Pancreas (tissue), 10 donors: Measurements from ENCODE around the gene OR2G3. TPM values are rescaled to one million over a fixed set of nuclear protein-coding genes. Genes with fewer than 3 reads are reported as not detected.

Experiments
- ATAC-seq, 4 donors: fragments of 200-7000 bp; cut with Tn5 transposase; one replicate each; pipeline versions ENCODE4 v1.8.0 to v1.9.1; 2020; ENCODE audit warnings: mild to moderate bottlenecking in 4 of 4, moderate library complexity in 4 of 4
- DNase-seq, 6 donors: peaks; one replicate each; pipeline ENCODE4 v3.0.0-alpha.2; 2020
- FAIRE-seq: peaks from 2 replicates; lab custom pipeline; 2012; peaks lifted over from hg19 to GRCh38; lab: Jason Lieb, UNC
- H3K27ac ChIP-seq, 4 donors: fragments of 200-600 bp; sonication (generic); 1 replicate in 3 of 4; 2 replicates in 1 of 4; pipeline versions ENCODE4 v1.5.0 to v1.8.0; 2020
- H3K27me3 ChIP-seq, 4 donors: fragments of 200-600 bp; one replicate each; pipeline ENCODE4 v1.8.0; 2021
- H3K36me3 ChIP-seq, 3 donors: fragments of 200-600 bp; sonication (generic) in 1 of 3; one replicate each; pipeline versions ENCODE4 v1.5.0 to v1.8.0; 2020 to 2021
- H3K4me1 ChIP-seq, 3 donors: fragments of 200-600 bp; one replicate each; pipeline ENCODE4 v1.8.0; 2021
- H3K4me3 ChIP-seq, 4 donors: fragments of 200-600 bp; sonication (generic) in 2 of 4; one replicate each; pipeline versions ENCODE4 v1.5.0 to v1.8.0; 2020 to 2021
- H3K9me3 ChIP-seq, 4 donors: fragments of 200-600 bp; one replicate each; pipeline ENCODE4 v1.8.0; 2021
- CTCF ChIP-seq, 4 donors: fragments of 200-600 bp; sonication (generic) in 3 of 4; IDR thresholded peaks; one replicate each; pipeline versions ENCODE4 v1.5.0 to v1.8.0; 2021; ENCODE audit warnings: antibody characterized with exemption in 4 of 4
- WGBS, 2 donors: extraction: QIAGEN DNeasy Blood & Tissue Kit; methylation state at CpG; one replicate each; pipeline ENCODE4 v1.1.7; 2013; 5-methylcytosine and 5-hydroxymethylcytosine counted together
- intact Hi-C, 3 donors: fragments of 100-400 bp; cut with DNase I; formaldehyde crosslinking; loops; one replicate each; pipeline versions ENCODE4 v1.11.1 to v1.14.2; 2022
- polyA plus RNA-seq, 2 donors: library from polyadenylated mRNA; stranded (reverse); fragments of 200-250 nt; gene quantifications; one replicate each; pipeline ENCODE4 v1.2.3, GENCODE V29; 2013
- total RNA-seq, 6 donors: library from RNA; stranded (reverse); fragmentation: NEBNext Ultra II Directional in 4 of 6; extraction: Animal tissue kit (Norgen Biotek cat#: 25700) in 4 of 6; gene quantifications; one replicate each; pipeline versions ENCODE4 v1.2.1 to v1.2.4, GENCODE V29; 2021 to 2023
- donor health status: healthy with polysubstance abuse.
- donor health status: DM: no; HTN: no; CAD: no; lungs with moderate emphysema.
- donor health status: DM: no; HTN: no; CAD: no.
- donor health status: control.
- donor health status: control.
- donor health status: Bipolar disorder and iron deficiency.
- donor health status: DM: yes; HTN: yes; CAD: no.
- donor health status: DM: no; HTN: no; CAD: no.
- donor health status: DM: no; HTN: no; CAD: no.
- donor health status: DM: yes; HTN: yes; CAD: no.

OR2G3 gene
- total RNA-seq: not detected
- not detected for polyA plus RNA-seq

GRCh38 chr1:247605286-247605685, at the start of gene OR2G3:
Gene OR2G3 (plus strand): TSS chr1:247605586. CDS start chr1:247605586, 0 bp downstream.
- WGBS, 2 donors: 50 to 75% methylated on average over 2 of the region's 2 CpGs
- Histone ChIP-seq H3K27ac (no peak within 1 kb of the TSS), H3K36me3 (no peaks in the 10 kb centered on the region), H3K9me3 (no peaks in the 10 kb centered on the region), H3K27me3 (no peaks in the 10 kb centered on the region), H3K4me1 (no peaks in the 10 kb centered on the region), H3K4me3 (no peak within 1 kb of the TSS)
- ATAC-seq (no peak), DNase-seq (no peak), FAIRE-seq (no peak)
- intact Hi-C loops: no loop called here
- no peak for TF ChIP-seq CTCF (IDR thresholded peaks at IDR 0.05)

- FAIRE-seq: no peak
- TF ChIP-seq CTCF (IDR thresholded peaks at IDR 0.05): no peak
- no peaks in the 10 kb centered on the region for H3K27me3 ChIP-seq
- no peak overlapping the region for H3K27ac ChIP-seq
- H3K36me3 ChIP-seq: no peaks in the 10 kb centered on the region
- intact Hi-C loops: no loop called here
- no peak for ATAC-seq
- WGBS, 2 donors: 50 to 72% methylated on average over 2 of the region's 2 CpGs
- DNase-seq: no peak
- H3K4me1 ChIP-seq: no peaks in the 10 kb centered on the region
- H3K9me3 ChIP-seq: no peaks in the 10 kb centered on the region
- no peak overlapping the region for H3K4me3 ChIP-seq
These were observed 47.3 kb upstream of the OR2G3 start for GRCh38 chr1:247557926-247558674.

- Histone ChIP-seq H3K9me3 (no peaks in the 10 kb centered on the region), H3K27me3 (no peaks in the 10 kb centered on the region), H3K4me3 (no peak overlapping the region), H3K27ac (no peak overlapping the region), H3K36me3 (no peaks in the 10 kb centered on the region), H3K4me1 (no peaks in the 10 kb centered on the region)
- FAIRE-seq (no peak), ATAC-seq (no peak), DNase-seq (no peak)
- intact Hi-C loops: no loop called here
- 47 to 57% methylated on average over 10 of the region's 10 CpGs for WGBS, 2 donors
- no peak for TF ChIP-seq CTCF (IDR thresholded peaks at IDR 0.05)
These were observed 43.7 kb upstream of the OR2G3 start for GRCh38 chr1:247561711-247562110.

GRCh38 chr1:247562198-247562597, 43.2 kb upstream of the OR2G3 start:
- no peak for TF ChIP-seq CTCF (IDR thresholded peaks at IDR 0.05)
- H3K4me1 ChIP-seq: no peaks in the 10 kb centered on the region
- 50 to 51% methylated on average over 9 of the region's 9 CpGs for WGBS, 2 donors
- no peaks in the 10 kb centered on the region for H3K9me3 ChIP-seq
- no peak for DNase-seq
- no peak overlapping the region for H3K4me3 ChIP-seq
- ATAC-seq: no peak
- intact Hi-C loops: no loop called here
- no peaks in the 10 kb centered on the region for H3K36me3 ChIP-seq
- no peaks in the 10 kb centered on the region for H3K27me3 ChIP-seq
- no peak overlapping the region for H3K27ac ChIP-seq
- no peak for FAIRE-seq

GRCh38 chr1:247574236-247574635, 31.1 kb upstream of the OR2G3 start:
- intact Hi-C loops: no loop called here
- no peaks in the 10 kb centered on the region for H3K27me3 ChIP-seq
- WGBS, 2 donors: 41 to 47% methylated on average over 1 of the region's 1 CpG
- DNase-seq (no peak), FAIRE-seq (no peak), ATAC-seq (no peak)
- TF ChIP-seq CTCF (IDR thresholded peaks at IDR 0.05): no peak
- H3K4me1 ChIP-seq: no peaks in the 10 kb centered on the region
- H3K36me3 ChIP-seq: no peaks in the 10 kb centered on the region
- H3K27ac ChIP-seq: no peak overlapping the region
- no peak overlapping the region for H3K4me3 ChIP-seq
- H3K9me3 ChIP-seq: no peaks in the 10 kb centered on the region
